HG02885 (cell line): ENCODE results near the gene CPLANE2.
"Not testable (repeated sequence)": the region's sequence is repeated elsewhere in the genome, so short reads cannot be mapped to it uniquely, and the experiment has no call there.

ENCODE experiments used
- ATAC-seq: cut with Tn5 transposase; IDR thresholded peaks from one replicate; pipeline ENCODE4 v1.9.1; 2021; ENCODE audit warnings: mild to moderate bottlenecking; ENCODE audit not compliant: unreplicated experiment, poor library complexity

Gene CPLANE2

GRCh38 chr1:16236511-16237342 lies at the start of gene CPLANE2:
CPLANE2 (minus strand) TSS chr1:16237183; CDS start chr1:16236742, 441 bp downstream.
- ATAC-seq: peak; percentile 89

DNA sequence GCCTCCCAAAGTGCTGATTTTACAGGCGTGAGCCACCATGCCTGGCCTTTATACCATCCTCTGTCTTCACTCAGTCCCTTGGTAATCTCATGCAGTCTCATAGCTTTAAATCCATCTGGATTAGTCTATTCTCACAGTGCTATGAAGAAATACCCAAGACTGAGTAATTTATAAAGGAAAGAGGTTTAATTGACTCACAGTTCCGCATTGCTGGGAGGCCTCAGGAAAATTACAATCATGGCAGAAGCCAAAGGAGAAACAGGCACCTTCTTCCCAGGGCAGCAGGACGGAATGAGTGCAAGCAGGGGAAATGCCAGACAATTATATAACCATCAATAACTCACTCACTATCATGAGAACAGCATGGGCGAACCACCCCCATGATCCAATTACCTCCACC lies 49.1 kb upstream of the CPLANE2 start:
- no peak for ATAC-seq

GRCh38 chr1:16281765-16282164 lies 44.8 kb upstream of the CPLANE2 start:
- no peak for ATAC-seq

DNA sequence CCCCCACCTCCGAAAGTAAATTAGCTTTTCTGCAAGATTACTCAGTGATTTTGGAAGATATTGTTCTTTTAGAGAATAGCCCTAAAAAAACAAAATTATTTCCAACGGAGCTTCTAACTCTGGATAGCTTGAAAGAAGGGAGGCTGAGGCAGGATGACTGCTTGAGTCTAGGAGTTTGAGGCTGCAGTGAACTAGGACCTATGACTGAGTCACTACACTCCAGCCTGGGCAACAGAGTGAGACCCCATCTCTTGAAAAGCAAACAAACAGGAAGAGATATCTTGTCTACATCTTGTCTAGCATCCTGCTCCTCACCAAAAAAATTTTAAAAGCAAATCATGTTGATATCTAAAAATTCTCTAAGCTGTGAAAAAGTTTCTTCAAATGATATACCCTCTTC lies 42.2 kb upstream of the CPLANE2 start:
- ATAC-seq: no peak

GRCh38 chr1:16276302-16277030 lies 39.5 kb upstream of the CPLANE2 start:
- no peak for ATAC-seq

DNA sequence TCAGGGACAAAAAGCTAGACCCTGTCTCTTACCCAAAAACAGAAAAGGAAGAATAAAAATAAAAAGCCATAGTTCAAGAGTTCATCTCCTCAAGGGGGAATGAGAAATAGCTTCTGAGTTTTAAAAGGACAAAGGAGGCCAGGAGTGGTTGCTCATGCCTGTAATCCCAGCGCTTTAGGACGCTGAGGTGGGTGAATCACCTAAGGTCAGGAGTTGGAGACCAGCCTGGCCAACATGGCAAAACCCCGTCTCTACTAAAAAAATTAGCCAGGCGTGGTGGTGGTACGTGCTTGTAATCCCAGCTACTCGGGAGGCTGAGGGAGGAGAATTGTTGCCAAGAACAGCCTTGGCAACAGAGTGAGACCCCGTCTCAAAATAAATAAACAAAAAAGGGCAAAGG lies 38.6 kb upstream of the CPLANE2 start:
- ATAC-seq: no peak

DNA sequence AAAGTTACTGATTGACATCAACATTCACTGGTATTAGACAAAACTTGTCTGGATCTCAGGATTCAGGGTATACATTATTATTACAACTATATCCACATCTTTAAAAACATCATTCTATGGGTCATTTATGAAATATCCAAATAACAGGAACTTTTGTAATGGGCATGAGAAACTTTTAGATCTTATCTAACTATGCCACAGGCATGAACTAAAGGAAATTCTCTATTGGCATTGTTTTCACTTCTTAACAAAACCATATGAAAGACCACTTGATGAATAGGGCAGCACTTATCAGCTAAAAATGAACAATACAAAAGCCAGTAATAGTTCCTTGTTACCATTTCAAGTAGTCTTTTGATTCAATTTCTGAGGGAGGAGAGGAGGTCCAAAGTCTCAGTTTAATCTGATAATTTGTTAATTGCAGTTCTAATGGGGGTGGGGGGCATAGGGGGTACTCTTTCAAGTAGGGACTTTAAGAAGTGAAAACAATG lies 30.8 kb upstream of the CPLANE2 start:
- ATAC-seq: no peak

DNA sequence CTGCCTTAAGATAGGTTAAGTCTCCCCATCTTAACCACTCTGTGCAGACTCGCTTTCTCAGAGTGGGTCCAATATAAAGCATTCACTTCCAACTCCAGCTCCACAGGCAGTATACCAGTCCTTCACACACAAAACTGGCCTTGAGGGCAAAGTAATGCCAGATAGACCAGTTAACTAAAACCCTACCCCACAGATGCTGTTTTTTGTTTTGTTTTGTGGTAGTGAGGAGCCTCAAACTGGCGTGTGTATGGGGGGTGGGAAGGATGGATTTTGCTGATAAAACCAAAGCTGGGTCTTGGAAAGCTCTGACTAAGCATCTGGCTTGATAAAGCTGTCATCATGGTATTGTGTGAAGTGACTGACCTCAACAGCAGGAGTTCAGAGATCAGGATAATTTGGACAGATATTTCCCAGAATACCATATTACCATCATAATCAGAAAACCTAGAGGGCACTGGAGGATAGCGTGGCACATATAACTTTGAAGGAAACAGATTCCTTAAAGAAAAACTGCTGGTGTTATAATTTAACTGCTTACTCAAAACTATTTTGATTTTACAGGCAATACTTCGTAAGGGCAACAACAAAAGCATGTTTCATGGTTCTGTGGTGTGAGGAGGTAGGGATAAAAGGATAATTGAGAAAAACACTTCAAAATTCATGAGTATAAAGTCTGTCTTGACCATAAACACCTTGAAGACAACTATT lies 29.6 kb upstream of the CPLANE2 start:
- no peak for ATAC-seq

GRCh38 chr1:16262067-16262466 lies 25.1 kb upstream of the CPLANE2 start:
- no peak for ATAC-seq

- ATAC-seq: no peak
Observed at GRCh38 chr1:16260814-16261213, 23.8 kb upstream of the CPLANE2 start.

- ATAC-seq: no peak
Observed at GRCh38 chr1:16258591-16259135, 21.7 kb upstream of the CPLANE2 start.

- no peak for ATAC-seq
Observed at GRCh38 chr1:16257968-16258367, 21.0 kb upstream of the CPLANE2 start.

DNA sequence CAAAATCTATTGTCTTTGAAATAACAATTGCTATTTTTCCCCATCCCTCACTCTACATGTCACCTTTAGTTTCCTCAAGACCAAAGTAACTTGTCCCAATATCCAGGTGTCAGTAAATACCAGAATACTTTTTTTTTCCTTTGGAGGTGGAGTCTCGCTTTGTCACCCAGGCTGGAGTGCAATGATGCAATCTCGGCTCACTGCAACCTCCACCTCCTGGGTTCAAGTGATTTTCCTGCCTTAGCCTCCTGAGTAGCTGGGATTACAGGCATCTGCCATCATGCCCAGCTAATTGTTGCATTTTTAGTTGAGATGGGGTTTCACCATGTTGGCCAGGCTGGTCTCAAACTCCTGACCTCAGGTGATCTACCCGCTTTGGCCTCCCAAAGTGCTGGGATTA lies 20.6 kb upstream of the CPLANE2 start:
- ATAC-seq: not testable (repeated sequence)

DNA sequence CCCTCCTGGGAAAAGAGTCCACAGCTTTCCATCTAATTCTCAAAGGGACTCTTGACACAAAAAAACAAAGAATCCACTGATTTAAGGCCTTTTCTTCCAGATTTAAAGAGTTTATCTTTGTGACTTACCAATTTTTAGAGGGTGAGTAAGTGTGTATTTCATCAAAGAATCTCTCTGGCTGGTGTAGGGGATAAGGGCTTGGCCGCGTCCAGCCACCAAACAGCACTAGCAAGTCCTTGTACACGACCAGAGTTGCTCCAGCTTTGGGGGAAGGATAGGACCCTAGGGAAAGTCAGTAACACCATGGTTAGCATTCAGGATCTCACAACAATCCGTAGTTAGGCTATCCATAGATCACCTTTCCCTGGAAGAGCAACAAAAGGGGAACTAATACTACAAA lies 19.5 kb upstream of the CPLANE2 start:
- ATAC-seq: no peak

- no peak for ATAC-seq
Observed at GRCh38 chr1:16254263-16254928, 17.4 kb upstream of the CPLANE2 start.

- ATAC-seq: no peak
Observed at GRCh38 chr1:16253332-16253922, 16.4 kb upstream of the CPLANE2 start.

- no peak for ATAC-seq
Observed at GRCh38 chr1:16252912-16253311, 15.9 kb upstream of the CPLANE2 start.

GRCh38 chr1:16251381-16251780 lies 14.4 kb upstream of the CPLANE2 start:
- ATAC-seq: no peak

- no peak for ATAC-seq
Observed at GRCh38 chr1:16250524-16251251, 13.7 kb upstream of the CPLANE2 start.
